ENCODE results near the gene DUSP10. TPM values are rescaled to one million over a fixed set of nuclear protein-coding genes. Genes with fewer than 3 reads are reported as not detected.

DUSP10 gene
- polyA plus RNA-seq, 3 donors, result 10.4 to 41.1 (median 12.7) TPM

GRCh38 chr1:221699978-221700519 is 41.8 kb downstream of the DUSP10 start:
- no peak overlapping the region for H2AFZ ChIP-seq (ENCODE audit: insufficient read depth, low read depth, low read length, poor library complexity, severe bottlenecking)
- no peak for DNase-seq
- H3K4me3 ChIP-seq (replicated peaks in 1 of 3; ENCODE audit: low read depth in 2 of 3, low read length in 3 of 3), result no peak overlapping the region
- intact Hi-C loops (cut with micrococcal nuclease), result loop anchor here (5.0 kb wide), 2 partner anchors 37 to 42 kb away; partner anchors contain the start of gene DUSP10 (in 1 of the 2)
- TF ChIP-seq CTCF (IDR thresholded peaks at IDR 0.05), result no peak
- no peaks in the 10 kb centered on the region for H4K20me1 ChIP-seq (ENCODE audit: insufficient read depth, low read length)
- Mint-ChIP-seq H3K4me3 (no peak overlapping the region), H3K9me3 (peaks cover 0 to 4% (median 0%) of the 10 kb centered on the region in 7 donors), H3K4me1 (peaks cover 70% of the 10 kb centered on the region), H3K36me3 (peaks cover 14% of the 10 kb centered on the region in 2 donors), H3K27me3 (ENCODE audit: low read depth in 3 of 3) (no peaks in the 10 kb centered on the region), H3K27ac (peak overlapping the region; percentile 73 to 94 (median 90))
- no peak overlapping the region for H3K4me2 ChIP-seq (replicated peaks; ENCODE audit: extremely low read depth, low read length, poor library complexity, severe bottlenecking)
- H3K9ac ChIP-seq (ENCODE audit: insufficient read depth, low read length, poor library complexity, severe bottlenecking), result no peak overlapping the region
- peaks cover 18% of the 10 kb centered on the region for H3K79me2 ChIP-seq (ENCODE audit: insufficient read depth, low read length)
- peaks cover 0 to 9% of the 10 kb centered on the region in 2 donors for H3K36me3 ChIP-seq (replicated peaks in 1 of 2; ENCODE audit: control insufficient read depth in 1 of 2, insufficient read depth in 2 of 2, low read length in 2 of 2)
- H3K27ac ChIP-seq (ENCODE audit: low read depth in 1 of 2, low read length in 2 of 2), result peak overlapping the region; percentile 60 to 74
- H3K27me3 ChIP-seq (ENCODE audit: control insufficient read depth in 2 of 2, insufficient read depth in 2 of 2, low read length in 2 of 2), result no peaks in the 10 kb centered on the region
- H3K4me1 ChIP-seq (ENCODE audit: control insufficient read depth in 1 of 2, insufficient read depth in 2 of 2, low read length in 2 of 2), result peaks cover 82 to 88% of the 10 kb centered on the region in 2 donors
- no peaks in the 10 kb centered on the region for H3K9me3 ChIP-seq (replicated peaks in 1 of 2; ENCODE audit: control insufficient read depth in 1 of 2, insufficient read depth in 1 of 2, low read length in 2 of 2)

- H3K9ac ChIP-seq (ENCODE audit: insufficient read depth, low read length, poor library complexity, severe bottlenecking), result no peak overlapping the region
- H3K9me3 ChIP-seq (replicated peaks in 1 of 2; ENCODE audit: control insufficient read depth in 1 of 2, insufficient read depth in 1 of 2, low read length in 2 of 2), result no peaks in the 10 kb centered on the region
- H4K20me1 ChIP-seq (ENCODE audit: insufficient read depth, low read length), result no peaks in the 10 kb centered on the region
- peaks cover 14% of the 10 kb centered on the region in 2 donors for H3K36me3 Mint-ChIP-seq
- peak in 2 of 3 donors; percentile 45 to 57 for DNase-seq
- peak overlapping the region; percentile 17 for H3K4me2 ChIP-seq (replicated peaks; ENCODE audit: extremely low read depth, low read length, poor library complexity, severe bottlenecking)
- H2AFZ ChIP-seq (ENCODE audit: insufficient read depth, low read depth, low read length, poor library complexity, severe bottlenecking), result no peak overlapping the region
- peaks cover 77 to 83% of the 10 kb centered on the region in 2 donors for H3K4me1 ChIP-seq (ENCODE audit: control insufficient read depth in 1 of 2, insufficient read depth in 2 of 2, low read length in 2 of 2)
- H3K27me3 Mint-ChIP-seq (ENCODE audit: low read depth in 3 of 3), result no peaks in the 10 kb centered on the region
- H3K79me2 ChIP-seq (ENCODE audit: insufficient read depth, low read length), result peaks cover 18% of the 10 kb centered on the region
- H3K27ac Mint-ChIP-seq, result peak overlapping the region; percentile 73 to 94 (median 90)
- H3K4me1 Mint-ChIP-seq, result peaks cover 65% of the 10 kb centered on the region
- no peaks in the 10 kb centered on the region for H3K27me3 ChIP-seq (ENCODE audit: control insufficient read depth in 2 of 2, insufficient read depth in 2 of 2, low read length in 2 of 2)
- peaks cover 0 to 9% of the 10 kb centered on the region in 2 donors for H3K36me3 ChIP-seq (replicated peaks in 1 of 2; ENCODE audit: control insufficient read depth in 1 of 2, insufficient read depth in 2 of 2, low read length in 2 of 2)
- intact Hi-C loops (cut with micrococcal nuclease), result loop anchor here in 1 of 2 donors (5.0 kb wide), 1 partner anchor 43 kb away; the partner anchor contains the start of gene DUSP10
- H3K27ac ChIP-seq (ENCODE audit: low read depth in 1 of 2, low read length in 2 of 2), result peak overlapping the region; percentile 60 to 74
- H3K4me3 ChIP-seq (replicated peaks in 1 of 3; ENCODE audit: low read depth in 2 of 3, low read length in 3 of 3), result no peak overlapping the region
- H3K4me3 Mint-ChIP-seq, result no peak overlapping the region
- H3K9me3 Mint-ChIP-seq, result peaks cover 0 to 4% (median 0%) of the 10 kb centered on the region in 7 donors
- no peak for TF ChIP-seq CTCF (IDR thresholded peaks at IDR 0.05)
- 100% methylated on average over 1 of the region's 1 CpG for WGBS (ENCODE audit: insufficient coverage)
These were observed 42.3 kb downstream of the DUSP10 start for GRCh38 chr1:221699577-221699976.
